Small intestine (tissue), 7 donors: Measurements from ENCODE around the gene PRKAG1. TPM values are rescaled to one million over a fixed set of nuclear protein-coding genes. Genes with fewer than 3 reads are reported as not detected.
A peak's percentile ranks its signal among the peaks of the same experiment; 100 is the strongest.

Source experiments
- DNase-seq, 2 donors: peaks; one replicate each; pipeline versions ENCODE4 v3.0.0 to v3.0.0-alpha.2; 2013
- FAIRE-seq: peaks from 2 replicates; lab custom pipeline; 2012; peaks lifted over from hg19 to GRCh38; lab: Jason Lieb, UNC
- H3K27ac ChIP-seq, 3 donors: one replicate each; pipeline ENCODE4 v1.5.1; 2013; ENCODE audit warnings: low read length in 2 of 3, mild to moderate bottlenecking in 2 of 3, control low read depth in 1 of 3, inconsistent platforms in 1 of 3, low read depth in 1 of 3, moderate library complexity in 1 of 3
- H3K27me3 ChIP-seq, 3 donors: one replicate each; pipeline ENCODE4 v1.6.1; 2013; ENCODE audit warnings: low read length in 3 of 3, inconsistent platforms in 1 of 3; ENCODE audit not compliant: control insufficient read depth in 3 of 3, insufficient read depth in 3 of 3
- H3K36me3 ChIP-seq, 3 donors: one replicate each; pipeline ENCODE4 v1.6.1; 2013; ENCODE audit warnings: low read length in 3 of 3, inconsistent platforms in 1 of 3, low read depth in 1 of 3, mild to moderate bottlenecking in 1 of 3, moderate library complexity in 1 of 3; ENCODE audit not compliant: control insufficient read depth in 3 of 3, insufficient read depth in 2 of 3
- H3K4me1 ChIP-seq, 3 donors: one replicate each; pipeline ENCODE4 v1.6.1; 2013; ENCODE audit warnings: low read length in 2 of 3, inconsistent platforms in 1 of 3, low read depth in 1 of 3, mild to moderate bottlenecking in 1 of 3, moderate library complexity in 1 of 3; ENCODE audit not compliant: control insufficient read depth in 3 of 3, insufficient read depth in 2 of 3
- H3K4me3 ChIP-seq, 3 donors: one replicate each; pipeline ENCODE4 v1.5.1; 2013; ENCODE audit warnings: low read length in 3 of 3, control low read depth in 1 of 3, inconsistent platforms in 1 of 3, low read depth in 1 of 3, mild to moderate bottlenecking in 1 of 3, moderate library complexity in 1 of 3
- H3K9me3 ChIP-seq, 2 donors: one replicate each; pipeline ENCODE4 v1.6.1; 2013; ENCODE audit warnings: low read depth in 1 of 2, low read length in 1 of 2; ENCODE audit not compliant: control insufficient read depth in 2 of 2, insufficient read depth in 1 of 2
- WGBS, 3 donors: extraction: QIAGEN DNeasy Blood & Tissue Kit; methylation state at CpG; one replicate each; pipeline ENCODE4 v1.1.7; 2013; 5-methylcytosine and 5-hydroxymethylcytosine counted together
- polyA plus RNA-seq, 4 donors: library from polyadenylated mRNA; stranded (reverse) in 3 of 4; unstranded in 1 of 4; fragments of 200-250 nt in 3 of 4; fragments of 120-200 nt in 1 of 4; gene quantifications; one replicate each; pipeline versions ENCODE4 v1.2.1 to v1.2.3, GENCODE V29; 2013
- donor health status: healthy with polysubstance abuse.
- donor health status: control.
- donor health status: control.
- donor health status: Bipolar disorder and iron deficiency.
- donor health status: healthy.

PRKAG1 gene
- polyA plus RNA-seq, 4 donors, result 50.0 to 69.7 (median 60.6) TPM

- DNase-seq, result no peak
- Histone ChIP-seq H3K27me3 (no peaks in the 10 kb centered on the region), H3K4me1 (no peaks in the 10 kb centered on the region), H3K36me3 (peaks cover 26 to 86% (median 30%) of the 10 kb centered on the region in 3 donors), H3K9me3 (no peaks in the 10 kb centered on the region), H3K4me3 (no peak overlapping the region), H3K27ac (no peak overlapping the region)
- WGBS, 3 donors, result 81 to 94% (median 88%) methylated on average over 4 of the region's 4 CpGs
- FAIRE-seq, result no peak
These were observed 6.9 kb upstream of the PRKAG1 start for GRCh38 chr12:49025463-49025862.

- WGBS, 3 donors, result 90 to 94% (median 93%) methylated on average over 12 of the region's 12 CpGs
- H3K27ac ChIP-seq, result no peak overlapping the region
- H3K4me3 ChIP-seq, result no peak overlapping the region
- FAIRE-seq (no peak), DNase-seq (no peak)
- peaks cover 24 to 79% (median 30%) of the 10 kb centered on the region in 3 donors for H3K36me3 ChIP-seq
- H3K4me1 ChIP-seq, result no peaks in the 10 kb centered on the region
- H3K27me3 ChIP-seq, result no peaks in the 10 kb centered on the region
- no peaks in the 10 kb centered on the region for H3K9me3 ChIP-seq
These were observed 6.0 kb upstream of the PRKAG1 start for GRCh38 chr12:49024543-49024942.

- FAIRE-seq (no peak), DNase-seq (no peak)
- no peaks in the 10 kb centered on the region for H3K9me3 ChIP-seq
- 95 to 97% (median 95%) methylated on average over 2 of the region's 2 CpGs for WGBS, 3 donors
- no peaks in the 10 kb centered on the region for H3K27me3 ChIP-seq
- H3K27ac ChIP-seq, result no peak overlapping the region
- no peaks in the 10 kb centered on the region for H3K4me1 ChIP-seq
- peaks cover 24 to 72% (median 30%) of the 10 kb centered on the region in 3 donors for H3K36me3 ChIP-seq
- no peak overlapping the region for H3K4me3 ChIP-seq
These were observed 5.2 kb upstream of the PRKAG1 start for GRCh38 chr12:49023812-49024211.

GRCh38 chr12:49022558-49023178, 4.1 kb upstream of the PRKAG1 start:
- 94 to 96% (median 95%) methylated on average over 15 of the region's 15 CpGs for WGBS, 3 donors
- H3K36me3 ChIP-seq, result peaks cover 22 to 62% (median 23%) of the 10 kb centered on the region in 3 donors
- no peak overlapping the region for H3K4me3 ChIP-seq
- H3K27ac ChIP-seq, result no peak overlapping the region
- no peaks in the 10 kb centered on the region for H3K27me3 ChIP-seq
- DNase-seq (no peak), FAIRE-seq (no peak)
- H3K4me1 ChIP-seq, result peaks cover under 1 to 3% (median 2%) of the 10 kb centered on the region in 3 donors
- no peaks in the 10 kb centered on the region for H3K9me3 ChIP-seq

GRCh38 chr12:49021292-49021915, 2.8 kb upstream of the PRKAG1 start:
- Histone ChIP-seq H3K9me3 (no peaks in the 10 kb centered on the region), H3K36me3 (peaks cover 21 to 49% (median 22%) of the 10 kb centered on the region in 3 donors), H3K27ac (no peak overlapping the region), H3K4me1 (peaks cover 4 to 6% (median 4%) of the 10 kb centered on the region in 3 donors), H3K27me3 (no peaks in the 10 kb centered on the region), H3K4me3 (no peak overlapping the region)
- whole genome bisulfite sequencing, 3 donors, result 86 to 87% (median 86%) methylated on average over 5 to 11 of the region's 11 CpGs
- DNase-seq (no peak), FAIRE-seq (no peak)

GRCh38 chr12:49020441-49020840, 1.9 kb upstream of the PRKAG1 start:
- WGBS, 3 donors, result 83 to 87% (median 86%) methylated on average over 6 of the region's 6 CpGs
- DNase-seq (no peak), FAIRE-seq (no peak)
- peaks cover 4 to 6% (median 4%) of the 10 kb centered on the region in 3 donors for H3K4me1 ChIP-seq
- H3K9me3 ChIP-seq, result no peaks in the 10 kb centered on the region
- H3K27me3 ChIP-seq, result no peaks in the 10 kb centered on the region
- no peak overlapping the region for H3K27ac ChIP-seq
- H3K36me3 ChIP-seq, result peaks cover 20 to 42% (median 22%) of the 10 kb centered on the region in 3 donors
- H3K4me3 ChIP-seq, result no peak overlapping the region

- DNase-seq (peak in 1 of 2 donors; percentile 42), FAIRE-seq (no peak)
- WGBS, 3 donors, result 55 to 76% (median 70%) methylated on average over 10 of the region's 10 CpGs
These were observed 1.1 kb upstream of the PRKAG1 start for GRCh38 chr12:49019443-49020324.

GRCh38 chr12:49019120-49019430, 499 bp upstream of the PRKAG1 start:
- peaks cover 9 to 33% (median 13%) of the 10 kb centered on the region in 3 donors for H3K36me3 ChIP-seq
- peak overlapping the region; percentile 39 to 91 (median 90) for H3K4me3 ChIP-seq
- WGBS, 3 donors, result 1 to 3% (median 3%) methylated on average over 8 of the region's 8 CpGs
- no peak for FAIRE-seq
- peak overlapping the region; percentile 88 to 98 (median 97) for H3K27ac ChIP-seq
- no peak for DNase-seq
- no peaks in the 10 kb centered on the region for H3K9me3 ChIP-seq
- no peaks in the 10 kb centered on the region for H3K27me3 ChIP-seq
- peaks cover 4 to 6% (median 4%) of the 10 kb centered on the region in 3 donors for H3K4me1 ChIP-seq

More at GRCh38 chr12:49019443-49020324, 1.1 kb upstream of the PRKAG1 start:
- H3K9me3 ChIP-seq, result no peaks in the 10 kb centered on the region
- no peak overlapping the region for H3K4me3 ChIP-seq
- peak overlapping the region in 2 of 3 donors; percentile 80 to 97 for H3K27ac ChIP-seq
- no peaks in the 10 kb centered on the region for H3K27me3 ChIP-seq
- H3K36me3 ChIP-seq, result peaks cover 13 to 39% (median 18%) of the 10 kb centered on the region in 3 donors
- peaks cover 4 to 6% (median 4%) of the 10 kb centered on the region in 3 donors for H3K4me1 ChIP-seq
